Measurements from ENCODE around the gene ARHGEF17.

Gene ARHGEF17

DNA sequence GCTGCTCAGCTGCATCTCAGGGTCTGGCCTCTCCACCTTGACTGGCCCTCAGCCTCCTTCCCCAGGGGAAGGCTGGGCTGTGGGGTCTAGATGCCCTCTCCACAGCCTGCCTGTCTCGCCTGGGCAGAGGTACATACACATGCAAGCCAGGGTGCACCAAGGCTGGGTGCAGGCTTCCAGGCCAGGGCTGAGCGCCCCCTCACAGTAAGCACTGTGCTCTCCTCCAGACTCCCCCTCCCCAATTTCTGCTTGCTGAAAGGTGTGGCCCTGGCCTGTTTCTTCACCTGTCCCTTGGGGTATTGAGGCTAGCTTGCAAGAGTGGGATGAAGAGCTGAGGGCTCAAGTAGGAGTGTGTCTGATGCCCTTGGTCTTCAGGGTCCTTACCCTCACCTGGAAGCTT lies 90.6 kb downstream of the ARHGEF17 start:
- DNase-seq (ENCODE audit: low read depth), result no peak
- no peak overlapping the region for H3K4me3 ChIP-seq (replicated peaks; ENCODE audit: low read depth, low read length)
- TF ChIP-seq CTCF (IDR thresholded peaks at IDR 0.05; ENCODE audit: low read length, missing control alignments), result no peak

DNA sequence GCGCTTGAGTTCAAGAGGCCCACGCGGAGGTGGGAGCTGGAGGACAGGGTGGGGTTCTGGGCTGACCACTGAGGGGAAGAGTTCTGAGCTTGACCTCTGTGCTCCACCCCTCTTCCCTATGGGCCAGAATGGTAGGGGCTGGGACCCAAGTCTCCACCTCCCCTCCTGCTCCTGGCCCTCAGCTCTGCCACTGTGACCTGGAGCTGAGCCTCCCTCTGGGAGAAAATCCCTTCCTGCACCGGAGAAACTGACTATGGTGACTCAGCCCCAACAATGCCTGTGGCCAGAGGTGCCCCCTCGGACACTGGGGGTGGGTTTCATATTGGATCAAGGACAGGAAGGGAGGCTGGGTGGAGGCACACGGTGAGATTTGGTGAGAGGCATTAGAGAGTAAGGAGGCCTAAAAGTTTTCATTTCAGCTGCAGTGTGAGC lies 91.1 kb downstream of the ARHGEF17 start:
- no peak for DNase-seq (ENCODE audit: low read depth)
- no peak for TF ChIP-seq CTCF (IDR thresholded peaks at IDR 0.05; ENCODE audit: low read length, missing control alignments)
- no peak overlapping the region for H3K4me3 ChIP-seq (replicated peaks; ENCODE audit: low read depth, low read length)

GRCh38 chr11:73399636-73400035 lies 91.6 kb downstream of the ARHGEF17 start:
- no peak for TF ChIP-seq CTCF (IDR thresholded peaks at IDR 0.05; ENCODE audit: low read length, missing control alignments)

GRCh38 chr11:73400293-73400692 lies 92.2 kb downstream of the ARHGEF17 start:
- TF ChIP-seq CTCF (IDR thresholded peaks at IDR 0.05; ENCODE audit: low read length, missing control alignments), result no peak

More at GRCh38 chr11:73399636-73400035, 91.6 kb downstream of the ARHGEF17 start:
- H3K4me3 ChIP-seq (replicated peaks; ENCODE audit: low read depth, low read length), result no peak overlapping the region
- DNase-seq (ENCODE audit: low read depth), result no peak

GRCh38 chr11:73401217-73401923 lies 93.3 kb downstream of the ARHGEF17 start:
- H3K4me3 ChIP-seq (replicated peaks; ENCODE audit: low read depth, low read length), result no peak overlapping the region
- no peak for TF ChIP-seq CTCF (IDR thresholded peaks at IDR 0.05; ENCODE audit: low read length, missing control alignments)
- DNase-seq (ENCODE audit: low read depth), result no peak

More at GRCh38 chr11:73400293-73400692, 92.2 kb downstream of the ARHGEF17 start:
- no peak overlapping the region for H3K4me3 ChIP-seq (replicated peaks; ENCODE audit: low read depth, low read length)
- DNase-seq (ENCODE audit: low read depth), result no peak

DNA sequence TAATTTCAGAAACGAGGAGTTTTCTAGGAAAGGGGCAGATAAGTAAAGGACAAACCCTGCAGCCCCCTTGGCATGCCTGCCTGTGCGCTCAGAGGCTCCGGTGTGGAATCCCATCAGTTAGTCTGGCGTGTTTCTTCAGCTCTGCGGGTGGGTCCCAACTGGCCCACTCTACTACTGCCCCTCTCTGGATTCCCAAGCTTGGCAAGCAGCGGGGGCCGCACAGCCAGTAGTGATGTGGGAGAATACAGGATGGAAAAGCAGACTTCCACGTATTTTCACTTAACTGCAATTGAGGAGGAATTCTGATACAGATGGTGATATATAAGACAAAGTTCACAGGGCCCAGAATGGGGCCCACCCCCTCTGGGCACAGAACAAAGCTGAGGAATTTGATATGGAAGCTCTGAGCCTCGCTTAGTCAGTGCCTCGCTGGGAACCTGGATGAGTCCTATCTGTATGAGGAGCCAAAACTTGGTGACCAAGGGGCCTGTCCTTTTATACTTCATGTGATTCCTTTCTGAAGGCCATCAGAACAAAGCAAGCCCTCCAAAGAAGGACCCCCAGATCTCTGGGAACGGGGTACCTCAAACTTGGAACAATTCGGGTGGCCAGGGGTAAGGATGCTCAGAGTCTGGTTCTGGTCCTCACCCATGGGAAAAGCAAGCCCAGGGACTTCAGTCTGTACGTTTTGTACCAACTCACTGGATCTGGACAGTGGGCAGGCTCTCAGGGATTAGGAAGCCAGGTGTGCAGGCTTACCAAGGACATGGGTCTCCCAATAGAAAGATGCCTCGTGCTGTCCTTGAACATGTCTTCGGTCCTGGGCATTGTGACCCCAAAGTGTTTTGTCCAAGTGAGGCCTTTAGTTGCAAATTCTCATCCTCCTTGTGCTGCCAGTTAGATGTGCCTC lies 94.1 kb downstream of the ARHGEF17 start:
- no peak for DNase-seq (ENCODE audit: low read depth)
- no peak for TF ChIP-seq CTCF (IDR thresholded peaks at IDR 0.05; ENCODE audit: low read length, missing control alignments)
- H3K4me3 ChIP-seq (replicated peaks; ENCODE audit: low read depth, low read length), result no peak overlapping the region
